GM19239 (cell line): ENCODE data around the gene POGLUT2.

ENCODE experiments used
- DNase-seq: peaks from one replicate; pipeline ENCODE4 v3.0.0; 2011; ENCODE audit warnings: low spot score; ENCODE audit not compliant: insufficient read length
- FAIRE-seq: peaks from 2 replicates; lab custom pipeline; 2011; peaks lifted over from hg19 to GRCh38; lab: Jason Lieb, UNC

POGLUT2 gene

GRCh38 chr13:102771298-102772041 lies 27.3 kb downstream of the POGLUT2 start:
- FAIRE-seq (peak; percentile 76), DNase-seq (no peak)

GRCh38 chr13:102770435-102770834 lies 28.3 kb downstream of the POGLUT2 start:
- FAIRE-seq = no peak
- DNase-seq = no peak

GRCh38 chr13:102769679-102770078 lies 29.1 kb downstream of the POGLUT2 start:
- FAIRE-seq (no peak), DNase-seq (no peak)

GRCh38 chr13:102768909-102769308 lies 29.9 kb downstream of the POGLUT2 start:
- no peak for DNase-seq
- no peak for FAIRE-seq

GRCh38 chr13:102763741-102764140 lies 35.0 kb downstream of the POGLUT2 start:
- no peak for FAIRE-seq
- DNase-seq = no peak

GRCh38 chr13:102761071-102761470 lies 37.7 kb downstream of the POGLUT2 start:
- no peak for FAIRE-seq
- no peak for DNase-seq

GRCh38 chr13:102758842-102759241 lies 39.9 kb downstream of the POGLUT2 start:
- DNase-seq = no peak
- FAIRE-seq = no peak

- DNase-seq (no peak), FAIRE-seq (no peak)
These were observed 41.8 kb downstream of the POGLUT2 start for GRCh38 chr13:102757006-102757405.

GRCh38 chr13:102751886-102752285 lies 46.9 kb downstream of the POGLUT2 start:
- FAIRE-seq = no peak
- DNase-seq = no peak

GRCh38 chr13:102742506-102742905 lies 56.3 kb downstream of the POGLUT2 start:
- DNase-seq (no peak), FAIRE-seq (no peak)

- DNase-seq (no peak), FAIRE-seq (no peak)
These were observed 56.7 kb downstream of the POGLUT2 start for GRCh38 chr13:102742101-102742500.
